Stimulated activated CD8-positive, alpha-beta memory T cell treated with anti-CD3 and anti-CD28 coated beads, Interleukin-4, amount 100 ng/mL, for 4 hours (primary cell): ENCODE data around the gene EEF1E1.
A peak's percentile ranks its signal among the peaks of the same experiment; 100 is the strongest.
"Not testable (repeated sequence)": the region's sequence is repeated elsewhere in the genome, so short reads cannot be mapped to it uniquely, and the experiment has no call there.

Experiments used
- DNase-seq, 2 donors: peaks; one replicate each; pipeline ENCODE4 v3.0.0-alpha.2; 2020; ENCODE audit warnings: low read depth in 2 of 2, low spot score in 1 of 2

EEF1E1 gene

GRCh38 chr6:8064638-8065518 lies 37.5 kb downstream of the EEF1E1 start:
- no peak for DNase-seq

GRCh38 chr6:8063761-8064637 lies 38.3 kb downstream of the EEF1E1 start, which contains the start of gene BLOC1S5:
TSS of gene BLOC1S5 (minus strand) at chr6:8064389. CDS start at chr6:8064376, 13 bp downstream.
- DNase-seq, result peak; percentile 94 to 97

GRCh38 chr6:8061736-8062135 lies 40.6 kb downstream of the EEF1E1 start:
- no peak for DNase-seq

DNA sequence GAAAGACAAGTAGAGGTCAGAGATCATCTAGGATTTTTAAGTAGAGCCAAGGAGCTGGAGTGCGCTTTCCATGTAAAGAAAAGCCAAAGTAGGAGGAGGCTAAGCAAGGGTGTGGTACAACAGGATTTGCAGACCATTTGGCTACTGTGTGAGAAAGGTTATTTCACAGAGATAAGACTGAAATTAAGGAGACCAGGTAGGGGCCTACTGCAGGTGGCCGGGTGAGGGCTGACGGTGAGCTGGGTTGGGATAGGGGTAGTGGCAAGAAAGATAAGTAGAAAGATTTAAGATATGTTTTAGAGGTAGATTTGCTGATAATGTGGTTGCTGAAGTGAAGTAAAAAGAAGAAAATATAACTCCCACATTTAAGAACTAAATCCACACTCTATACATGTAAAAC lies 42.0 kb downstream of the EEF1E1 start:
- DNase-seq, result no peak

DNA sequence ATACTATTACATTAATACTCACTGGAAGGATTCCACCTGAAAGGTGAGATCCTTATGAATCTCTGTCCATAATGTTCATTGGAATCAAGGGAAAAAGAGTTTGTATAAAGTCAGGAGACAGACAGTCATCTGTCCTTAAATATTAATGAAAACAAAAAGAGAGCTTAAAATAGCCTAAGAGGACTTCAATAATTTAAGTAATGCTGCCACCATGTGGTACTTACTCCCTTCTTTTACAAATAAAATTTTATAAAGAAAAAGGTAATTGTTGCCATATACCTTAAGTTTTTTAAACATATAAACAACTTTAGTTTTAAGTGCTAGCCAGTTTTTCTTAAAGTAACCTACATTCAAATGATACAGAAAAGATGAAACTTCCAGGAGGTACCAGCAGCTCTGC lies 43.2 kb downstream of the EEF1E1 start:
- DNase-seq, result no peak

DNA sequence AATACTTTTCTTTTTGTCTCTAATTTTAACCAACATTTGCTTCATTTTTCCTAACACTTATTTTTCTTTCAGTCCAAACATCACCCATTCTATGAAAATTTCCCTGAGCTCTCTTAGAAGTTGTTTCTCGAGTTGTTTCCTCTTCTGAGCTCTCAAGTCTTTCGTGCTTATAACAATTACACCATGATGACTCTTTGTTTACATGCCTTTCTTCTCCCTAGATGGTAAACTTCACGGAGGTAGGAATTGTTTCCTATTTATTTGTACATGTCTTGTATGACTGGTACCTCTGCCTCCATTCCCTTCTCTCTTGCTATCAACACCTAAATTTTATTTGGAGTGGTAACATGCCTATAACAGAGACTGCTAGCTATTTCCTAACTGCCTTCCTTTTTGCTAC lies 44.6 kb downstream of the EEF1E1 start:
- DNase-seq, result no peak

DNA sequence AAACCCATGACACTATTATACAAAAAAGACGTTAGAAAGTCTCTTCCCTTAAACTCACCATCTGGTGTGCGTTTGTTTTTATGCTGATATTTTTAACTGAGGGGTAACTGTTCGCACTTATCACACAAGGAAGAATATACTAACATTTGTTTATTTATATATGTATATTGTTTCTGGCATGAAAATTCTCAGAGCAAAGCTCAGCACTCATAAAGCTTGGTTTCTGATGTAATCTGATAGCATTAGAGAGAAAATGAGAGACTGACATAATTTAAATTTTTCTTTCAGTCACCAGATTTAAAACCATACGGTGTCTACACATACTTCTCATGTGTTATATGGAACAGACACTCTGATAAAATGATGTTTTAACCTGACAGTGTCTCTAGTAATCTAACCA lies 45.1 kb downstream of the EEF1E1 start:
- no peak for DNase-seq

DNA sequence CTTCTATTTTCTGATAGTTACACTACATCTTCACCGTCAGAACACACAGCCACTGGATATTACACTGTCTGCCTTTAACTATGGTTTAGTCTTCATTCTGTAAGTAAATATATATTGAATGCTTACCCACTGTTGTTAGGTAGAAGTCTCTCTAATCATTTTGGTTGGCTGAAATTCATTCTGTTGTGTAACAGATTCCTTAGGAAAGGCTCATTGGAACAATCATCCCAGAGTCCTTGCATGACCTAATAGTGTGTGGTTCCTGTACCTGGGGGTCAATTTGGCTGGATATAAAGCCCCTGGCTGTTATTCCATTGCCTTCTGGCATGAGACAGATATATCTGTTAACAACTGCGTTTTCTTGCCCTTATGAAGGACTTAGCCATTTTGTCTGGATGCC lies 48.1 kb downstream of the EEF1E1 start:
- DNase-seq, result no peak

DNA sequence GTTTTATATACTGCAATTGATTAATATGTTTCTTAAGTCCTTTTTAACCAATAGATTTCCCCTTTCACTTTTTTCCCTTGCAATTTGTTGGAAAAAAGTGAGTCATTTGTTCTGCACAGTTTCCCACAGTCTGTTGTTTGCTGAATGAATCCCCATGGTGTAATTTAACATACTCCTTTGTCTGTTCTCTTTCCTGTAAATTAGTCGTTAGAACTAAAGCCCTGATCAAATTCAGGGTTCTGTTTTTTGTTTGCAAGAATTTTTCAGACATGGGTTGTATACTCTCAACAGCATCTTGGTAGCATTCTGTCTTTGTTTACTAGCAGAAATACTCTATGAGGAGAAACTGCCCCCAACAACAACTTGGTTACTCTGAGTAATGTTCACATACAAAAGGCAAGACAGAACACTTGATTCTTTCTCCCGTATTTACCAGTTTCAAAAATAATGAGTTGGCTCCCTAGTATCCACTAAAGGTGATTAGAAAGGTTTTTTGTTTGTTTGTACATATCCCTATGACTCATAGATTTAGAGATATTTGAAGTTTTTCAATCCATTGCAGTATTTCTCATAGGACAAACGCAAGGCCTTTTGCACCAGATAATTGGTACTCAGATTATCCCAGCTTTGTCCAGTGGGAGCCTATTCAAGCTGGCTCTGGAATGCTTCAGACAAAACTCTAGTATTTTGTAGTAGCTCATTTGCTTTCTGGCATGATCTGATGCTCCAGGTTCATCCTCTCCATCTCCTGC lies 54.6 kb downstream of the EEF1E1 start:
- no peak for DNase-seq

DNA sequence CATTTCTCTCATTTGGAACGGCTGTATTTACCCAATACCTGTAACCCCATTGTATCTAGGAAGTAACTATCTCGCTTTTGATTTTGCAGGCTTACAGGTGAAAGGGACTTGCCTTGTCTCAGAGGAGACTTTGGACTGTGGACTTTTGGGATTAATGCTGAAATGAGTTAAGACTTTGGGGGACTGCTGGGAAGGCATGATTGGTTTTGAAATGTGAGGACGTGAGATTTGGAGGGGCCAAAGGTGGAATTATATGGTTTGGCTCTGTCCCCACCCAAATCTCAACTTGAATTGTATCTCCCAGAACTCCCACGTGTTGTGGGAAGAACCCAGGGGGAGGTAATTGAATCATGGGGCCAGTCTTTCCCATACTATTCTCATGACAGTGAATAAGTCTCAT lies 56.6 kb downstream of the EEF1E1 start:
- DNase-seq, result not testable (repeated sequence)

GRCh38 chr6:8043221-8043620 lies 59.1 kb downstream of the EEF1E1 start:
- no peak for DNase-seq

DNA sequence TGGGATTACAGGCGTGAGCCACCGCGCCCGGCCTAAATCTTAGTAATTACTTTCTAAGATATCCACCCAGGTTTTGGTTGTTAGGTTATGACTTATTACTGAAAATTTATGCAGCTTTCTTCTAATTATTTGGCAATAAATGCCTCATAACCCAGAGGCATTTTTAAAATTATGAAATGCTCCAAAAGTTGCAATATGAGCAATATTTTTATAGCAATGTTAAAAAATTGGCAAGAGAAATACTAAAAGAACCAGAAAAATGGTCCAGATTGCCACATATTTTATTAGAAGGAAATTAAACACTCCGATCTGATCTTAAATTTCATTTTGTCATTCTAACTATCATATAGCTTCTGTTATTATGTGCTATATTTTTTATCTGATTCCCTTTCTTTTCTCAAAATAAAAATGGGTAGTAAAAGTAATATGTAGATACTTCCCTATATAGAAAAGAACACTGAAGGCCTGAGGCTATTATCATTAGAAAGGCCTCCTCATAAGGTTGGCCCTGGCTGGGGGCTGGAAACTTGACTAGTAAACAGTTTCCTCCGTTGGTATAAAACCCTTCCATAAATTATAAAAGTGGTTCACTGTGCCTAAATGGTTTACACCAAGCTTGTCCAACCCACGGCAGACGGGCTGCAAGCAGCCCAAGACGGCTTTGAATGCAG lies 60.3 kb downstream of the EEF1E1 start:
- no peak for DNase-seq

- DNase-seq, result not testable (repeated sequence)
Measured at GRCh38 chr6:8034107-8034506, 68.2 kb downstream of the EEF1E1 start.

DNA sequence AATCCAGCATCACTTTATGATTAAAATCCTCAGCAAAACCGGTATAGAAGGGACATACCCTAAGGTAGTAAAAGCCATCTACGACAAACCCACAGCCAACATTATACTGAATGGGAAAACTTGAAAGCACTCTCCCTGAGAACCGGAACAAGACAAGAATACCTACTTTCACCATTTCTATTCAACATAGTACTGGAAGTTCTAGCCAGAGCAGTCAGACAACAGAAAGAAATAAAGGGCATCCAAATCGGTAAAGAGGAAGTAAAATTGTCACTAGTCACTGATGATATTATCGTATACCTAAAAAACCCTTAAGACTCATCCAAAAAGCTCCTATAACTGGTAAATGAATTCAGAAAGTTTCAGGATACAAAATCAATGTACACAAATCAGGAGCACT lies 71.4 kb downstream of the EEF1E1 start:
- no peak for DNase-seq
